ENCODE results near the gene EVI5L. TPM values are rescaled to one million over a fixed set of nuclear protein-coding genes. Genes with fewer than 3 reads are reported as not detected.
A peak's percentile ranks its signal among the peaks of the same experiment; 100 is the strongest.

Gene EVI5L
- total and polyA plus RNA-seq, 2 of the 8 experiments (the other 6 are each of a cell fraction or from before 2014, with no cell fraction given), result 7.2 to 11.0 TPM

DNA sequence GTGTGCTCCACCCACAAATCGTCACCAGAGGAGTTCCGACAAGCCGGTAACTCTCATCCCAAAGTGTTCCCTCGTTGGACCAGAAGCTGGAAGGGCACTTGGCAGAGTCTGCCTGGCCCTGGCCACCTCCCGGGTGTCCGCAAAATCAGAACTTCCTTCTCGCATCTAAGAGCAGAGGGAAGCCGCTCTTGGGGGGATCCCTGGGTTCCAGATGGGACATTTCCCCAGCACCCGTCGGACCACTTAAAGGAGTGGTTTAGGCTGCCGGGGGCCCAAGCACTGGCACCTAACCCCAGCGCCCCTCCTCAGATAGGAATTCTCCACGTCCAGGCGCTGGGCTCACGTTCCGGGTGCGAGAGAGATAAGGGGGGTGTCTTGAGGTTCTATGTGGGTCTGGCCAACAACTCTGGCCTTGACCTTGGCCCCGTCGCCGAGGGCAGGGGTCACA, 72.8 kb downstream of the EVI5L start:
- no peak overlapping the region for H3K14ac ChIP-seq (ENCODE audit: insufficient read length)
- TF ChIP-seq SRF (IDR thresholded peaks at IDR 0.05; ENCODE audit: low read depth, low read length) (no peak), RXRA (IDR thresholded peaks at IDR 0.05; ENCODE audit: insufficient read depth, low read depth, low read length) (0 out of 2 replicates have a peak, but pooled peaks have one; percentile 16)
- peaks cover 0 to 22% of the 10 kb centered on the region in 2 experiments; a peak in 2 of 4 replicates for H3K79me2 ChIP-seq (ENCODE audit: control insufficient read depth in 1 of 2, insufficient read depth in 2 of 2, low read length in 2 of 2)
- peak overlapping the region; percentile 95 for H2BK5ac ChIP-seq (ENCODE audit: low read depth, low read length)
- H2AFZ ChIP-seq (ENCODE audit: low read length), result no peak overlapping the region
- no peak overlapping the region for H3K56ac ChIP-seq (replicated peaks; ENCODE audit: insufficient read length, low read depth, low read length)
- H2BK20ac ChIP-seq (ENCODE audit: low read length), result no peak overlapping the region
- peak overlapping the region; percentile 86; the same call in 1 of the 2 replicates for H3K18ac ChIP-seq (ENCODE audit: extremely low read depth, low read length)
- H3K9me3 ChIP-seq (ENCODE audit: insufficient read depth in 2 of 2, low read depth in 1 of 2, low read length in 1 of 2), result no peaks in the 10 kb centered on the region
- peak overlapping the region; percentile 66; the same call in 1 of the 2 replicates for H3K27ac ChIP-seq (ENCODE audit: low read depth, low read length)
- H2BK12ac ChIP-seq (ENCODE audit: low read depth, low read length), result 0 out of 2 replicates have a peak overlapping the region, but pooled peaks have one; percentile 27
- no peak overlapping the region for H3K4ac ChIP-seq (replicated peaks; ENCODE audit: insufficient read length, low read depth, low read length)
- no peaks in the 10 kb centered on the region for H3K27me3 ChIP-seq (replicated peaks in 1 of 4; ENCODE audit: control insufficient read depth in 3 of 4, extremely low read depth in 1 of 4, insufficient read depth in 3 of 4, low read length in 3 of 4)
- peak overlapping the region; percentile 30 to 86 (median 44) for H3K4me3 ChIP-seq (ENCODE audit: extremely low read depth in 1 of 4, insufficient read depth in 2 of 4, low read depth in 3 of 4, low read length in 4 of 4)
- H4K91ac ChIP-seq (replicated peaks; ENCODE audit: insufficient read length, low read length), result peak overlapping the region; percentile 90
- H3K23ac ChIP-seq (ENCODE audit: insufficient read length), result no peak overlapping the region
- peaks cover 0 to 5% of the 10 kb centered on the region in 2 experiments for H4K20me1 ChIP-seq (replicated peaks in 1 of 2; ENCODE audit: control insufficient read depth in 1 of 2, insufficient read depth in 2 of 2, low read length in 2 of 2)
- H2BK120ac ChIP-seq (replicated peaks; ENCODE audit: low read depth, low read length), result no peak overlapping the region
- H3K9ac ChIP-seq (replicated peaks in 1 of 4; ENCODE audit: extremely low read depth in 1 of 4, low read depth in 3 of 4, low read length in 3 of 4), result peak overlapping the region in 3 of 4 experiments; percentile 49 to 64 (median 63); a peak in 6 of 7 replicates
- peak overlapping the region; percentile 65 for H4K5ac ChIP-seq (ENCODE audit: insufficient read length, low read depth, low read length)
- no peak overlapping the region for H2BK15ac ChIP-seq (ENCODE audit: low read length)
- no peak for FAIRE-seq
- H3K79me1 ChIP-seq (ENCODE audit: low read depth, low read length), result peaks cover 9% of the 10 kb centered on the region
- H3K23me2 ChIP-seq (ENCODE audit: low read depth, low read length), result peaks cover 13% of the 10 kb centered on the region
- ChIA-PET POLR2A (ENCODE audit: partially characterized antibody) (interaction anchor here (1.0 to 5.0 kb wide), 10 partner anchors 9 to 45 kb away, joined by 4 to 22 read pairs (median 5); partner anchors contain the start of genes LRRC8E, SNAPC2 and TGFBR3L), CTCF (ENCODE audit: partially characterized antibody) (interaction anchor here (0.9 to 4.9 kb wide), 13 partner anchors 12 to 174 kb away, joined by 3 to 14 read pairs (median 4); partner anchors contain the start of genes PRR36 and TGFBR3L)
- 51% methylated on average over 20 of the region's 20 CpGs; no CpG with 5 or more reads in 1 of the 2 experiments for WGBS, 2 experiments (ENCODE audit: extremely low coverage in 1 of 2, insufficient coverage in 1 of 2, insufficient read length in 1 of 2, insufficient replicate concordance in 2 of 2, low coverage in 1 of 2, low lambda C conversion rate in 2 of 2, missing lambda C conversion rate in 1 of 2)
- peaks cover 0 to 13% (median 7%) of the 10 kb centered on the region in 4 experiments; a peak in 5 of 7 replicates for H3K4me1 ChIP-seq (replicated peaks in 1 of 4; ENCODE audit: control insufficient read depth in 3 of 4, insufficient read depth in 4 of 4, low read length in 3 of 4)
- H3K36me3 ChIP-seq (ENCODE audit: control insufficient read depth in 2 of 4, insufficient read depth in 4 of 4, low read length in 3 of 4), result no peaks in the 10 kb centered on the region; a peak in 2 of 8 replicates
- peak overlapping the region; percentile 55 to 75 for H3K4me2 ChIP-seq (ENCODE audit: insufficient read depth in 1 of 2, low read depth in 2 of 2, low read length in 2 of 2)
- H4K8ac ChIP-seq (ENCODE audit: extremely low read depth, insufficient read depth, low read length), result peak overlapping the region; percentile 90; the same call in 1 of the 2 replicates
- H2AK5ac ChIP-seq (ENCODE audit: low read depth, low read length), result peak overlapping the region; percentile 82; the same call in 1 of the 2 replicates
- no peak for DNase-seq (ENCODE audit: low read depth in 1 of 2, low spot score in 2 of 2)
